Gastroesophageal sphincter (tissue), 4 donors: ENCODE measurements around the gene CENATAC. TPM values are rescaled to one million over a fixed set of nuclear protein-coding genes. Genes with fewer than 3 reads are reported as not detected.
"Not testable (repeated sequence)": the region's sequence is repeated elsewhere in the genome, so short reads cannot be mapped to it uniquely, and the experiment has no call there.

ENCODE experiments used
- ATAC-seq: fragments of 150-250 bp; one replicate; pipeline ENCODE4 v1.9.1; 2016; ENCODE audit warnings: mild to moderate bottlenecking, moderate library complexity
- H3K27ac ChIP-seq, 4 donors: fragments of 200-600 bp; sonication (generic) in 3 of 4; 1 replicate in 3 of 4; 2 replicates in 1 of 4; pipeline ENCODE4 v1.5.1; 2016 to 2019
- H3K27me3 ChIP-seq: fragments of 200-600 bp; sonication (generic); one replicate; pipeline ENCODE4 v1.5.1; 2019
- H3K36me3 ChIP-seq, 2 donors: fragments of 200-600 bp; sonication (generic); one replicate each; pipeline ENCODE4 v1.5.1; 2019; ENCODE audit warnings: control low read depth in 1 of 2
- H3K4me1 ChIP-seq, 3 donors: fragments of 200-600 bp; sonication (generic); 1 replicate in 2 of 3; 2 replicates in 1 of 3; pipeline ENCODE4 v1.5.1; 2016 to 2019; ENCODE audit warnings: control low read depth in 2 of 3
- H3K4me3 ChIP-seq, 2 donors: fragments of 200-600 bp; sonication (generic); one replicate each; pipeline ENCODE4 v1.5.1; 2019; ENCODE audit warnings: mild to moderate bottlenecking in 1 of 2, moderate library complexity in 1 of 2
- H3K9me3 ChIP-seq, 3 donors: fragments of 200-600 bp; sonication (generic); one replicate each; pipeline ENCODE4 v1.5.1; 2017 to 2019; ENCODE audit warnings: control low read depth in 2 of 3
- EP300 ChIP-seq: sonication (generic); formaldehyde crosslinking; IDR thresholded peaks from one replicate; pipeline ENCODE4 v1.6.1; 2017; ENCODE audit warnings: antibody characterized with exemption, mild to moderate bottlenecking
- POLR2A ChIP-seq, 2 donors: fragments of 450-650 bp; IDR thresholded peaks; one replicate each; pipeline ENCODE4 v1.6.1; 2017; ENCODE audit warnings: antibody characterized with exemption in 2 of 2, mild to moderate bottlenecking in 2 of 2, moderate library complexity in 1 of 2
- POLR2AphosphoS5 ChIP-seq: sonication (generic); formaldehyde crosslinking; IDR thresholded peaks from one replicate; pipeline ENCODE4 v1.6.1; 2017; ENCODE audit warnings: antibody characterized with exemption
- WGBS, 2 donors: methylation state at CpG; one replicate each; pipeline ENCODE4 v1.1.5; 2018; ENCODE audit warnings: low coverage in 1 of 2; 5-methylcytosine and 5-hydroxymethylcytosine counted together
- total RNA-seq, 4 donors: library from RNA; depleted of rRNA; stranded (reverse); fragments of >200 nt; gene quantifications; one replicate each; pipeline ENCODE4 v1.1.0, GENCODE V29; 2016
- TF ChIP-seq, protein P1 (sequence below), 4 experiments: fragments of 200-600 bp in 2 of 4; fragments of 450-650 bp in 2 of 4; sonication (generic) in 1 of 4; IDR thresholded peaks; one replicate each; pipeline ENCODE4 v1.5.1; 2017 to 2019; ENCODE audit warnings: antibody characterized with exemption in 4 of 4, mild to moderate bottlenecking in 2 of 4, moderate library complexity in 2 of 4

Gene CENATAC
- total RNA-seq, 4 donors from 2014 or later = 5.8 to 90.3 (median 40.0) TPM

DNA sequence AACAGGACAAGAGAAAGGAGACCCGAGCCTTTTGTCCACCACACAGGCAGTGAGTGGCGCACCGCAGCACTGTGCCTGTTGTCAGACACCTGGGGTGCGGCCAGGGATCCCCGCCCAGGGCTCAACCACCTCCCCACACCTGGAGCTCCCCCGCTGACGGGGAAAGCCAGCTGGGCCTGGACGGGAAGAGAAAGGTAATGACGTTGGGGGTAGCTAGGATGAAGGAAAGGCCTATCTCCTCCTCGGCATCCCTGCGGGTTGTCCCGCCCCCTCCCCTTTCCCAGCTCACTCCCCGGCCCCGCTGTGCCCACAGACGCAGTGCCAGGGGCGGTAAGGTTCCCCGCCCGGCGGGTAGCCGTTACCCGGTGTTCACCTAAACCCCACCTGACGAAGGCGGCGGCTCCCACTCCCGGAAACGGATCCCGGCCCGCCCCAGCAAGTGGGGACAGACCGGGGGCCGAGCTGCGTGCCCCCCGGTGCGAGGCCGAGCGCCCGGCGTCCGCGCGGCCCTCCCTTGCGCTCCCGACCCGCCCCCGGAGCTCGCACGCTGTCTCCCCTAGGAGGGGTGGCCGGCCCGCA is 58.6 kb downstream of the CENATAC start:
- Histone ChIP-seq H3K4me1 (peaks cover 0 to 29% (median 11%) of the 10 kb centered on the region in 3 donors), H3K4me3 (peak overlapping the region; percentile 47 to 95), H3K36me3 (peaks cover 0 to 40% of the 10 kb centered on the region in 2 donors), H3K27me3 (no peaks in the 10 kb centered on the region), H3K9me3 (no peaks in the 10 kb centered on the region), H3K27ac (peak overlapping the region; percentile 48 to 98 (median 86))
- no peak for ATAC-seq
- TF ChIP-seq, protein P1, sequence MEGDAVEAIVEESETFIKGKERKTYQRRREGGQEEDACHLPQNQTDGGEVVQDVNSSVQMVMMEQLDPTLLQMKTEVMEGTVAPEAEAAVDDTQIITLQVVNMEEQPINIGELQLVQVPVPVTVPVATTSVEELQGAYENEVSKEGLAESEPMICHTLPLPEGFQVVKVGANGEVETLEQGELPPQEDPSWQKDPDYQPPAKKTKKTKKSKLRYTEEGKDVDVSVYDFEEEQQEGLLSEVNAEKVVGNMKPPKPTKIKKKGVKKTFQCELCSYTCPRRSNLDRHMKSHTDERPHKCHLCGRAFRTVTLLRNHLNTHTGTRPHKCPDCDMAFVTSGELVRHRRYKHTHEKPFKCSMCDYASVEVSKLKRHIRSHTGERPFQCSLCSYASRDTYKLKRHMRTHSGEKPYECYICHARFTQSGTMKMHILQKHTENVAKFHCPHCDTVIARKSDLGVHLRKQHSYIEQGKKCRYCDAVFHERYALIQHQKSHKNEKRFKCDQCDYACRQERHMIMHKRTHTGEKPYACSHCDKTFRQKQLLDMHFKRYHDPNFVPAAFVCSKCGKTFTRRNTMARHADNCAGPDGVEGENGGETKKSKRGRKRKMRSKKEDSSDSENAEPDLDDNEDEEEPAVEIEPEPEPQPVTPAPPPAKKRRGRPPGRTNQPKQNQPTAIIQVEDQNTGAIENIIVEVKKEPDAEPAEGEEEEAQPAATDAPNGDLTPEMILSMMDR (IDR thresholded peaks at IDR 0.05) = no peak
- TF ChIP-seq POLR2A (IDR thresholded peaks at IDR 0.05) = no peak
- TF ChIP-seq POLR2AphosphoS5 = no peak
- TF ChIP-seq EP300 = no peak
- no CpG with 5 or more reads among the region's 48 CpGs for WGBS, 2 donors

DNA sequence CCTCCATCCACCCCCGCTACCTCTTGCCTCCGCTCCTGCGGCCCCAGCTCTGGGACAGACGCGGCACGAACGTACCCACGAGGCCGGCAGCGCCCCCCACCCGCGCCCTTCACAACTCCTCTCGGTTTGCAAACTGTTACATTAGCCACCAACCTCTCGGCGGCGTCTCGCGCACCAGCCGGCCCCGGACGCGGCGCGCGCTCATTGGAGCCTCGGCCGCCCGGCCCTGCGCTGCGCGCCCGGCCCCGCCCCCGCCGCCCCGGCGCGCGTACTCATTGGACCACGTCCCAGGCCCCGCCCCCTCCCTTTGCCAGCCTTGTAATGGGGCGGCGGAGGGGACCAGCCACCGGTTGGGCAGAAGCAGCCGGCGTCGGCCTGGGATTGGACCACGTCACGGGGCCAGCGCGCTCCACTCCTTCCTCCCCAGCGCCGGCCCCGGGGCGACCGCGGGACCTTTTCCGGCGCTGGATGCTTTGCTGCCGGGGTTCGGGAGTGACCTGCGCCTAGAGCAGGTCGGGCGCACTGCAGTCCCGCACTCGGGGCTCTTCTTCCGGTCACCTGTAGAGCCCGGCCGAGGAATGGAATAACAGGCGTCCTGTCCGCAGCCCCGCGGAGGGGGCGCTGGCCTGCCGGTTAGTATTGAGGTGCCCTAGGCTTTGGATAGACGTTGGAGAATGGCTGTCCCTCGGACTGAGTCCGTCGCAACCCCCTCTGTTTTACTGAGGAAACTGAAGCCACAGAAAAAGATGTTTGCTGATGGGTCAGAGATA is 59.2 kb downstream of the CENATAC start, which contains the start of gene HYOU1:
TSS of gene HYOU1 (minus strand) at position 206 of the 770 bp plus-strand sequence. CDS start 1,045 bp downstream, outside the sequence.
- 0% methylated on average over 5 of the region's 79 CpGs; no CpG with 5 or more reads in 1 of the 2 donors for WGBS, 2 donors

DNA sequence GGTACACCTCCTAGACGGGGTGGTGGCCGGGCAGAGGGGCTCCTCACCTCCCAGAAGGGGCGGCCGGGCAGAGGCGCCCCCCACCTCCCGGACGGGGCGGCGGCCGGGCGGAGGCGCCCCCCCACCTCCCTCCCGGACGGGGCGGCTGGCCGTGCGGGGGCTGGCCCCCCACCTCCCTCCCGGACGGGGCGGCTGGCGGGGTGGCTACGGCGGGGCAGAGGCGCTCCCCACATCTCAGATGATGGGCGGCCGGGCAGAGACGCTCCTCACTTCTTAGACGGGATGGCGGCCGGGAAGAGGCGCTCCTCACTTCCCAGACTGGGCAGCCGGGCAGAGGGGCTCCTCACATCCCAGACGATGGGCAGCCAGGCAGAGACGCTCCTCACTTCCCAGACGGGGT is 61.2 kb downstream of the CENATAC start:
- not testable (repeated sequence) for ATAC-seq, H3K9me3 ChIP-seq, H3K4me3 ChIP-seq, H3K27me3 ChIP-seq, H3K27ac ChIP-seq
- H3K4me1 ChIP-seq = peaks cover 0 to 39% (median 11%) of the 10 kb centered on the region in 3 donors
- no CpG with 5 or more reads among the region's 35 CpGs for WGBS, 2 donors
- peaks cover 0 to 14% of the 10 kb centered on the region in 2 donors for H3K36me3 ChIP-seq

More for the DNA sequence above, 59.2 kb downstream of the CENATAC start, which contains the start of gene HYOU1:
- Histone ChIP-seq H3K4me3 (peak within 1 kb of the TSS; percentile 61 to 95), H3K4me1 (peaks cover 0 to 29% (median 11%) of the 10 kb centered on the region in 3 donors), H3K36me3 (peaks cover 0 to 33% of the 10 kb centered on the region in 2 donors), H3K27ac (peak within 1 kb of the TSS; percentile 85 to 98 (median 88)), H3K27me3 (no peaks in the 10 kb centered on the region), H3K9me3 (no peaks in the 10 kb centered on the region)
- ATAC-seq = peak; percentile 99
- TF ChIP-seq POLR2A (IDR thresholded peaks at IDR 0.05) (peak; percentile 78 to 79), EP300 (no peak), POLR2AphosphoS5 (peak; percentile 65)
- TF ChIP-seq, protein P1 (IDR thresholded peaks at IDR 0.05) = peak in 2 of 4 experiments; percentile 48 to 57

DNA sequence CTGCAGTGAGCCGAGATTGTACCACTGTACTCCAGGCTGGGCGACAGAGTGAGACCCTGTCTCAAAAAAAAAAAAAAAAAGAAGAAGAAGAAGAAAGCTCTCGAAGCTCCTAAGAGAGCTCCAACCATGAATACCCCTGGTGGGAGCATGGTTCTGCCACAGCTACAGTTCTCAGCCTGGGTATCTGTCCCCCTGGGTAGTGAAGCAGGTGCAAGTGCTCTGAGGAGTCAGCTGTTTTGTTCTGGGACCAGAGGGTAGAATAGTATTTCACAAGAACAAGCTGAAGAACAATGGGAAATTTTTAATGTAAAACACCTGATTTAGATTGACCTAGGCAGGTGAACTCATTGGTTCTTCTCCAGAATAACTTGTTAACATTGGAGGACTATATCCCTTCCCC is 63.3 kb downstream of the CENATAC start:
- H3K36me3 ChIP-seq = no peaks in the 10 kb centered on the region
- 70% methylated on average over 1 of the region's 3 CpGs; no CpG with 5 or more reads in 1 of the 2 donors for WGBS, 2 donors
- no peak for ATAC-seq

DNA sequence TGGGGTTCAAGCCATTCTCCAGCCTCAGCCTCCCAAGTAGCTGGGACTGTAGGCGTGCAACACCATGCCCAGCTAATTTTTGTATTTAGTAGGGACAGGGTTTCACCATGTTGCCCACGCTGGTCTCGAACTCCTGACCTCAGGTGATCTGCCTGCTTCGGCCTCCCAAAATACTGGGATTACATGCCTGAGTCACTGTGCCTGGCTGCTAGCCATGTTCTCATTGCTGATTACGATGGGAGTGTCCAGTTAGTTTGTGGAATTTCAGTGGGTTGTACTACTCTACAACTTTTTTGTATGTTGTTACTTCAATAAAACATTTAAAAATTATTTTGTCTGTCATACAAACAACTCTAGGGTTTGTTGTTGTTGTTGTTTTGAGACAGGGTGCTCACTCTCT is 64.8 kb downstream of the CENATAC start:
- WGBS, 2 donors = 38 to 66% methylated on average over 3 to 5 of the region's 5 CpGs
- TF ChIP-seq, protein P1 (IDR thresholded peaks at IDR 0.05) = no peak
- TF ChIP-seq POLR2A (IDR thresholded peaks at IDR 0.05) (no peak), EP300 (no peak), POLR2AphosphoS5 (no peak)
- H3K27me3 ChIP-seq = no peaks in the 10 kb centered on the region
- ATAC-seq = no peak
- peak overlapping the region in 3 of 4 donors; percentile 18 to 20 (median 20) for H3K27ac ChIP-seq
- peaks cover 0 to 33% (median 7%) of the 10 kb centered on the region in 3 donors for H3K4me1 ChIP-seq
- no peaks in the 10 kb centered on the region for H3K36me3 ChIP-seq
- no peaks in the 10 kb centered on the region for H3K9me3 ChIP-seq
- H3K4me3 ChIP-seq = no peak overlapping the region

More for the DNA sequence above, 63.3 kb downstream of the CENATAC start:
- Histone ChIP-seq H3K4me1 (peaks cover 0 to 30% (median 11%) of the 10 kb centered on the region in 3 donors), H3K27ac (no peak overlapping the region), H3K27me3 (no peaks in the 10 kb centered on the region), H3K4me3 (no peak overlapping the region), H3K9me3 (no peaks in the 10 kb centered on the region)
- TF ChIP-seq, protein P1 (IDR thresholded peaks at IDR 0.05) = no peak
- TF ChIP-seq EP300 (no peak), POLR2A (IDR thresholded peaks at IDR 0.05) (no peak), POLR2AphosphoS5 (no peak)
